Measurements from ENCODE around the gene CIT. TPM values are rescaled to one million over a fixed set of nuclear protein-coding genes. Genes with fewer than 3 reads are reported as not detected.

The CIT gene
- total and polyA plus RNA-seq, 8 donors: 7.0 to 33.2 (median 20.8) TPM

- Histone ChIP-seq H3K36me3 (peaks cover 0 to 55% of the 10 kb centered on the region in 2 donors), H3K4me1 (peaks cover 0 to 13% of the 10 kb centered on the region in 2 donors), H3K4me3 (no peak overlapping the region), H3K27me3 (no peaks in the 10 kb centered on the region), H3K9me3 (no peaks in the 10 kb centered on the region), H3K27ac (peak overlapping the region; percentile 53 to 69)
- intact Hi-C loops (cut with DNase I): no loop called here
- ATAC-seq (peak; percentile 14), DNase-seq (no peak)
- TF ChIP-seq CTCF (IDR thresholded peaks at IDR 0.05): no peak
Observed at GRCh38 chr12:119682639-119683252, 194.4 kb downstream of the CIT start.

GRCh38 chr12:119681728-119682638 is 195.1 kb downstream of the CIT start:
- Histone ChIP-seq H3K27me3 (no peaks in the 10 kb centered on the region), H3K9me3 (no peaks in the 10 kb centered on the region), H3K4me1 (peaks cover 0 to 13% of the 10 kb centered on the region in 2 donors), H3K4me3 (no peak overlapping the region), H3K36me3 (peaks cover 0 to 62% of the 10 kb centered on the region in 2 donors), H3K27ac (peak overlapping the region in 1 of 2 donors; percentile 69)
- DNase-seq (no peak), ATAC-seq (no peak)
- intact Hi-C loops (cut with DNase I): no loop called here
- TF ChIP-seq CTCF (IDR thresholded peaks at IDR 0.05): no peak

GRCh38 chr12:119681111-119681510 is 196.0 kb downstream of the CIT start:
- ATAC-seq (no peak), DNase-seq (no peak)
- TF ChIP-seq CTCF (IDR thresholded peaks at IDR 0.05): no peak
- no peak overlapping the region for H3K4me3 ChIP-seq
- intact Hi-C loops (cut with DNase I): no loop called here
- H3K36me3 ChIP-seq: peaks cover 0 to 65% of the 10 kb centered on the region in 2 donors
- H3K9me3 ChIP-seq: no peaks in the 10 kb centered on the region
- no peak overlapping the region for H3K27ac ChIP-seq
- no peaks in the 10 kb centered on the region for H3K27me3 ChIP-seq
- H3K4me1 ChIP-seq: peaks cover 0 to 13% of the 10 kb centered on the region in 2 donors

GRCh38 chr12:119679490-119679889 is 197.6 kb downstream of the CIT start:
- peaks cover under 1 to 23% of the 10 kb centered on the region in 2 donors for H3K4me1 ChIP-seq

More at GRCh38 chr12:119679490-119679889, 197.6 kb downstream of the CIT start:
- peak; percentile 41 for ATAC-seq
- Histone ChIP-seq H3K27ac (peak overlapping the region in 1 of 2 donors; percentile 3), H3K36me3 (peaks cover 0 to 81% of the 10 kb centered on the region in 2 donors), H3K4me3 (no peak overlapping the region), H3K9me3 (no peaks in the 10 kb centered on the region), H3K27me3 (no peaks in the 10 kb centered on the region)
- no peak for DNase-seq
- intact Hi-C loops (cut with DNase I): no loop called here
- no peak for TF ChIP-seq CTCF (IDR thresholded peaks at IDR 0.05)

Measured in left lung (tissue), 10 donors.